K562 (cell line): ENCODE data around the gene ACBD3. TPM values are rescaled to one million over a fixed set of nuclear protein-coding genes. Genes with fewer than 3 reads are reported as not detected.

Source experiments
- CREM ChIP-seq: IDR thresholded peaks from 2 replicates; pipeline ENCODE4 v1.6.1; 2014; ENCODE audit warnings: antibody characterized with exemption, low read depth
- ELF1 ChIP-seq: fragments of 200-800 bp; sonication (Bioruptor generic); IDR thresholded peaks from 2 replicates; pipeline ENCODE4 v1.6.1; 2016; ENCODE audit warnings: missing genetic modification characterization, missing compliant biosample characterization
- GATAD2B ChIP-seq: fragments of 450-650 bp; IDR thresholded peaks from 2 replicates; pipeline ENCODE4 v1.6.1; 2017; ENCODE audit warnings: mild to moderate bottlenecking, borderline replicate concordance
- LCOR ChIP-seq: sonication (generic); formaldehyde crosslinking; IDR thresholded peaks from 2 replicates; pipeline ENCODE4 v1.8.0; 2022; ENCODE audit warnings: mild to moderate bottlenecking, missing genetic modification reagents
- NFE2L1 ChIP-seq: fragments of 450-650 bp; IDR thresholded peaks from 2 replicates; pipeline ENCODE4 v1.6.1; 2016; ENCODE audit warnings: missing genetic modification characterization, low read depth, mild to moderate bottlenecking, missing compliant biosample characterization, moderate library complexity, borderline replicate concordance
- NFXL1 ChIP-seq: fragments of 450-650 bp; formaldehyde crosslinking; IDR thresholded peaks from 2 replicates; pipeline ENCODE4 v1.4.0; 2021; ENCODE audit warnings: mild to moderate bottlenecking
- RBM25 ChIP-seq: fragments of 200-400 bp; formaldehyde crosslinking; IDR thresholded peaks from 2 replicates; pipeline ENCODE4 v1.6.1; 2018; ENCODE audit warnings: low read length, low read depth, moderate library complexity; ENCODE audit not compliant: severe bottlenecking
- SRSF7 ChIP-seq: fragments of 200-400 bp; formaldehyde crosslinking; optimal IDR thresholded peaks from 2 replicates; pipeline ENCODE3; 2017; ENCODE audit warnings: mild to moderate bottlenecking, low read depth, low read length
- ZNF318 ChIP-seq, 2 experiments: fragments of 450-650 bp; IDR thresholded peaks; 2 replicates each; pipeline ENCODE4 v1.6.1; 2016; ENCODE audit warnings: mild to moderate bottlenecking in 2 of 2, borderline replicate concordance in 1 of 2, low read depth in 1 of 2, moderate library complexity in 1 of 2
- ZNF778 ChIP-seq: fragments of 450-650 bp; formaldehyde crosslinking; IDR thresholded peaks from 2 replicates; pipeline ENCODE4 v1.4.0; 2020; ENCODE audit warnings: mild to moderate bottlenecking, moderate library complexity
- polyA plus RNA-seq, 8 experiments: library from polyadenylated mRNA; depleted of rRNA in 4 of 8; stranded (reverse) in 5 of 8; unstranded in 3 of 8; fragments of >200 nt; fragmentation: Nextera tagmentation in 2 of 8; fragmentation: Illumina TruSeq in 1 of 8; extraction: Ambion mirVana in 2 of 8; extraction: Trizol in 1 of 8; gene quantifications; 2 replicates each; pipeline versions ENCODE4 v1.2.1 to v1.2.3, GENCODE V29; 2011 to 2014; ENCODE audit warnings: inconsistent platforms in 1 of 8, missing spikeins in 1 of 8
- total RNA-seq, 7 experiments: library from RNA; depleted of rRNA in 6 of 7; stranded (reverse); fragments of >200 nt in 6 of 7; fragmentation: Illumina TruSeq in 2 of 7; extraction: Trizol in 2 of 7; gene quantifications; 2 replicates each; pipeline versions ENCODE4 v1.2.1 to v1.2.3, GENCODE V29; 2011 to 2021; ENCODE audit warnings: low replicate concordance in 1 of 7
- TF ChIP-seq, protein P1 (sequence below): sonication (generic); formaldehyde crosslinking; IDR thresholded peaks from 2 replicates; pipeline ENCODE4 v1.8.1; 2023; ENCODE audit warnings: mild to moderate bottlenecking, missing genetic modification reagents
- TF ChIP-seq, protein P2 (sequence below): fragments of 250-450 bp; sonication (Bioruptor Pico); IDR thresholded peaks from 2 replicates; pipeline ENCODE4 v1.8.0; 2022; ENCODE audit warnings: inconsistent platforms, mild to moderate bottlenecking, moderate library complexity, borderline replicate concordance
- TF ChIP-seq, protein P3 (sequence below): fragments of 250-450 bp; sonication (Bioruptor Pico); IDR thresholded peaks from 2 replicates; pipeline ENCODE4 v1.5.0; 2022; ENCODE audit warnings: mild to moderate bottlenecking

The ACBD3 gene
- total and polyA plus RNA-seq, 9 of the 15 experiments (the other 6 are each of a cell fraction or from before 2014, with no cell fraction given) = 11.1 to 36.7 (median 26.9) TPM

GRCh38 chr1:226186124-226187018 is at the start of gene ACBD3 (continued):
- TF ChIP-seq ZNF318 (IDR thresholded peaks at IDR 0.05; ENCODE audit: borderline replicate concordance in 1 of 2, low read depth in 1 of 2) (0 out of 4 replicates have a peak, but pooled peaks of 1 of the 2 experiments have one; percentile 26), NFXL1 (CRISPR knock-in tag) (no peak), RBM25 (no peak), ZNF778 (CRISPR knock-in tag) (no peak), CREM (peak; percentile 91), SRSF7 (no peak), LCOR (CRISPR knock-in tag) (peak; percentile 34), ELF1 (tag) (peak; percentile 73), NFE2L1 (tag) (no peak), GATAD2B (peak; percentile 77)
- TF ChIP-seq, protein P1, sequence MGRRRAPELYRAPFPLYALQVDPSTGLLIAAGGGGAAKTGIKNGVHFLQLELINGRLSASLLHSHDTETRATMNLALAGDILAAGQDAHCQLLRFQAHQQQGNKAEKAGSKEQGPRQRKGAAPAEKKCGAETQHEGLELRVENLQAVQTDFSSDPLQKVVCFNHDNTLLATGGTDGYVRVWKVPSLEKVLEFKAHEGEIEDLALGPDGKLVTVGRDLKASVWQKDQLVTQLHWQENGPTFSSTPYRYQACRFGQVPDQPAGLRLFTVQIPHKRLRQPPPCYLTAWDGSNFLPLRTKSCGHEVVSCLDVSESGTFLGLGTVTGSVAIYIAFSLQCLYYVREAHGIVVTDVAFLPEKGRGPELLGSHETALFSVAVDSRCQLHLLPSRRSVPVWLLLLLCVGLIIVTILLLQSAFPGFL = peak; percentile 81; the same call in 1 of the 2 replicates
- TF ChIP-seq, protein P2, sequence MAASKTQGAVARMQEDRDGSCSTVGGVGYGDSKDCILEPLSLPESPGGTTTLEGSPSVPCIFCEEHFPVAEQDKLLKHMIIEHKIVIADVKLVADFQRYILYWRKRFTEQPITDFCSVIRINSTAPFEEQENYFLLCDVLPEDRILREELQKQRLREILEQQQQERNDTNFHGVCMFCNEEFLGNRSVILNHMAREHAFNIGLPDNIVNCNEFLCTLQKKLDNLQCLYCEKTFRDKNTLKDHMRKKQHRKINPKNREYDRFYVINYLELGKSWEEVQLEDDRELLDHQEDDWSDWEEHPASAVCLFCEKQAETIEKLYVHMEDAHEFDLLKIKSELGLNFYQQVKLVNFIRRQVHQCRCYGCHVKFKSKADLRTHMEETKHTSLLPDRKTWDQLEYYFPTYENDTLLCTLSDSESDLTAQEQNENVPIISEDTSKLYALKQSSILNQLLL (CRISPR knock-in tag) = no peak
- TF ChIP-seq, protein P3, sequence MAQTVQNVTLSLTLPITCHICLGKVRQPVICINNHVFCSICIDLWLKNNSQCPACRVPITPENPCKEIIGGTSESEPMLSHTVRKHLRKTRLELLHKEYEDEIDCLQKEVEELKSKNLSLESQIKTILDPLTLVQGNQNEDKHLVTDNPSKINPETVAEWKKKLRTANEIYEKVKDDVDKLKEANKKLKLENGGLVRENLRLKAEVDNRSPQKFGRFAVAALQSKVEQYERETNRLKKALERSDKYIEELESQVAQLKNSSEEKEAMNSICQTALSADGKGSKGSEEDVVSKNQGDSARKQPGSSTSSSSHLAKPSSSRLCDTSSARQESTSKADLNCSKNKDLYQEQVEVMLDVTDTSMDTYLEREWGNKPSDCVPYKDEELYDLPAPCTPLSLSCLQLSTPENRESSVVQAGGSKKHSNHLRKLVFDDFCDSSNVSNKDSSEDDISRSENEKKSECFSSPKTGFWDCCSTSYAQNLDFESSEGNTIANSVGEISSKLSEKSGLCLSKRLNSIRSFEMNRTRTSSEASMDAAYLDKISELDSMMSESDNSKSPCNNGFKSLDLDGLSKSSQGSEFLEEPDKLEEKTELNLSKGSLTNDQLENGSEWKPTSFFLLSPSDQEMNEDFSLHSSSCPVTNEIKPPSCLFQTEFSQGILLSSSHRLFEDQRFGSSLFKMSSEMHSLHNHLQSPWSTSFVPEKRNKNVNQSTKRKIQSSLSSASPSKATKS (CRISPR knock-in tag) = no peak
